PC-9 (cell line): ENCODE data around the gene HOXD4.

Source experiments
- EZH2 ChIP-seq: fragments of 200-600 bp; sonication (generic); IDR thresholded peaks from 2 replicates; pipeline ENCODE4 v1.8.0; 2017; ENCODE audit warnings: antibody characterized with exemption, low read depth
- TF ChIP-seq, protein P1 (sequence below): fragments of 200-600 bp; sonication (generic); conservative IDR thresholded peaks from 2 replicates; pipeline ENCODE4 v1.6.1; 2017; ENCODE audit warnings: mixed run types, antibody characterized with exemption, mild to moderate bottlenecking, moderate library complexity

DNA sequence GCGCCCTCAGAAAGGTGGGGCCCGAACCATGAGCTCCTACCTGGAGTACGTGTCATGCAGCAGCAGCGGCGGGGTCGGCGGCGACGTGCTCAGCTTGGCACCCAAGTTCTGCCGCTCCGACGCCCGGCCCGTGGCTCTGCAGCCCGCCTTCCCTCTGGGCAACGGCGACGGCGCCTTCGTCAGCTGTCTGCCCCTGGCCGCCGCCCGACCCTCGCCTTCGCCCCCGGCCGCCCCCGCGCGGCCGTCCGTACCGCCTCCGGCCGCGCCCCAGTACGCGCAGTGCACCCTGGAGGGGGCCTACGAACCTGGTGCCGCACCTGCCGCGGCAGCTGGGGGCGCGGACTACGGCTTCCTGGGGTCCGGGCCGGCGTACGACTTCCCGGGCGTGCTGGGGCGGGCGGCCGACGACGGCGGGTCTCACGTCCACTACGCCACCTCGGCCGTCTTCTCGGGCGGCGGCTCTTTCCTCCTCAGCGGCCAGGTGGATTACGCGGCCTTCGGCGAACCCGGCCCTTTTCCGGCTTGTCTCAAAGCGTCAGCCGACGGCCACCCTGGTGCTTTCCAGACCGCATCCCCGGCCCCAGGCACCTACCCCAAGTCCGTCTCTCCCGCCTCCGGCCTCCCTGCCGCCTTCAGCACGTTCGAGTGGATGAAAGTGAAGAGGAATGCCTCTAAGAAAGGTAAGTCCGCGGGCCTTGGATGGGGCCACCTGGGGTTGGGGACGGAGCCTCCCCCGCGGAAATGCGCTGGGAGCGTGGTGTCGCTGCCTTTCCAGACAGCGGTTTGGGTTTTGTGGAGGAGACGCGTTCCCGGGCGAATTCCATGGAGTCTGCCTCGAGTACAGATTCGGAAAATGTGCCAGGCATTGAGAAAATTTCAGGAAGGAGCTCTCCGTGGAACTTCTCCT is 37.7 kb downstream of the HOXD4 start:
- TF ChIP-seq, protein P1, sequence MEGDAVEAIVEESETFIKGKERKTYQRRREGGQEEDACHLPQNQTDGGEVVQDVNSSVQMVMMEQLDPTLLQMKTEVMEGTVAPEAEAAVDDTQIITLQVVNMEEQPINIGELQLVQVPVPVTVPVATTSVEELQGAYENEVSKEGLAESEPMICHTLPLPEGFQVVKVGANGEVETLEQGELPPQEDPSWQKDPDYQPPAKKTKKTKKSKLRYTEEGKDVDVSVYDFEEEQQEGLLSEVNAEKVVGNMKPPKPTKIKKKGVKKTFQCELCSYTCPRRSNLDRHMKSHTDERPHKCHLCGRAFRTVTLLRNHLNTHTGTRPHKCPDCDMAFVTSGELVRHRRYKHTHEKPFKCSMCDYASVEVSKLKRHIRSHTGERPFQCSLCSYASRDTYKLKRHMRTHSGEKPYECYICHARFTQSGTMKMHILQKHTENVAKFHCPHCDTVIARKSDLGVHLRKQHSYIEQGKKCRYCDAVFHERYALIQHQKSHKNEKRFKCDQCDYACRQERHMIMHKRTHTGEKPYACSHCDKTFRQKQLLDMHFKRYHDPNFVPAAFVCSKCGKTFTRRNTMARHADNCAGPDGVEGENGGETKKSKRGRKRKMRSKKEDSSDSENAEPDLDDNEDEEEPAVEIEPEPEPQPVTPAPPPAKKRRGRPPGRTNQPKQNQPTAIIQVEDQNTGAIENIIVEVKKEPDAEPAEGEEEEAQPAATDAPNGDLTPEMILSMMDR, result no peak
- TF ChIP-seq EZH2, result no peak
